ENCODE measurements around the gene SPDYC. TPM values are rescaled to one million over a fixed set of nuclear protein-coding genes. Genes with fewer than 3 reads are reported as not detected.

SPDYC gene
- total RNA-seq, 1 donor from 2014 or later: not detected

DNA sequence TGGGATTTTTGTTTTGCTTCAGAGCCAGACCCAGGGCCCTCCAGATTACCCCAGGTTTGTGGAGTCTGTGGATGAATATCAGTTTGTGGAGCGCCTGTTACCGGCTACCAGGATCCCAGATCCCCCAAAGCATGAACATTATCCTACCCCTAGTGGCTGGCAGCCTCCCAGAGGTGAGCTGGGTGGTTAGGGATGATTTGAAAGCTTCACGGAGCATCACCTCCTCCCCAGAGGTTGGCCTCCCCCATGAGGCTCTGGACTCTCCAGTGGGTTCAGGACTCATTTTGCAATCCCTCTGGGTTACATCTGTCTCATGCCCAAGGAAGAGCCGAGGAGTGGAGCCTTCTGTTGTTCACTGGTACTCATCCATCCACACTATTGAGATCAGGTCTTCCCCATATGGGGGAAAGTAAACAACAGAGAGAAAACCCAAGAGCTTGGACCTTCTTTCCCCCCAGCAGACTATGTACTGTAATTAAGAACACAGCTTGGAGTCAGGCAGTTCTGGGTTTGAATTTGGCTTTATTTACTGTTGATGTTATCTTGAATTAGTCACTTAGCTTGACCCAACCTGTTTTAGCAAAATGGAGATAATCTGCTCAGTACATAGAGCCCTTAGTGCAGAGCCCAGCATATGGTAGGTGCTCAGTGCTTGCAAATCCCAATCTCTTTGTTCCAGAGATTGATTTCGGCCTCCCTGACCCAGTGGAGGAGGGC is 45.4 kb upstream of the SPDYC start:
- no peak for DNase-seq
- H3K27me3 Mint-ChIP-seq (ENCODE audit: unreplicated experiment): peaks cover 11% of the 10 kb centered on the region
- no peaks in the 10 kb centered on the region for H3K36me3 Mint-ChIP-seq (ENCODE audit: unreplicated experiment)
- H3K4me3 Mint-ChIP-seq (ENCODE audit: unreplicated experiment): peak overlapping the region; percentile 40
- peaks cover 2% of the 10 kb centered on the region for H3K9me3 Mint-ChIP-seq (ENCODE audit: unreplicated experiment)
- TF ChIP-seq, protein P1, sequence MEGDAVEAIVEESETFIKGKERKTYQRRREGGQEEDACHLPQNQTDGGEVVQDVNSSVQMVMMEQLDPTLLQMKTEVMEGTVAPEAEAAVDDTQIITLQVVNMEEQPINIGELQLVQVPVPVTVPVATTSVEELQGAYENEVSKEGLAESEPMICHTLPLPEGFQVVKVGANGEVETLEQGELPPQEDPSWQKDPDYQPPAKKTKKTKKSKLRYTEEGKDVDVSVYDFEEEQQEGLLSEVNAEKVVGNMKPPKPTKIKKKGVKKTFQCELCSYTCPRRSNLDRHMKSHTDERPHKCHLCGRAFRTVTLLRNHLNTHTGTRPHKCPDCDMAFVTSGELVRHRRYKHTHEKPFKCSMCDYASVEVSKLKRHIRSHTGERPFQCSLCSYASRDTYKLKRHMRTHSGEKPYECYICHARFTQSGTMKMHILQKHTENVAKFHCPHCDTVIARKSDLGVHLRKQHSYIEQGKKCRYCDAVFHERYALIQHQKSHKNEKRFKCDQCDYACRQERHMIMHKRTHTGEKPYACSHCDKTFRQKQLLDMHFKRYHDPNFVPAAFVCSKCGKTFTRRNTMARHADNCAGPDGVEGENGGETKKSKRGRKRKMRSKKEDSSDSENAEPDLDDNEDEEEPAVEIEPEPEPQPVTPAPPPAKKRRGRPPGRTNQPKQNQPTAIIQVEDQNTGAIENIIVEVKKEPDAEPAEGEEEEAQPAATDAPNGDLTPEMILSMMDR (IDR thresholded peaks at IDR 0.05; ENCODE audit: partially characterized antibody, unreplicated experiment): no peak
- peaks cover 8% of the 10 kb centered on the region for H3K4me1 Mint-ChIP-seq (ENCODE audit: low read depth, unreplicated experiment)
- H3K27ac Mint-ChIP-seq (ENCODE audit: unreplicated experiment): no peak overlapping the region

GRCh38 chr11:65125197-65126056 is 44.6 kb upstream of the SPDYC start:
- TF ChIP-seq, protein P1 (IDR thresholded peaks at IDR 0.05; ENCODE audit: partially characterized antibody, unreplicated experiment): no peak
- peaks cover 8% of the 10 kb centered on the region for H3K4me1 Mint-ChIP-seq (ENCODE audit: low read depth, unreplicated experiment)
- no peaks in the 10 kb centered on the region for H3K36me3 Mint-ChIP-seq (ENCODE audit: unreplicated experiment)
- no peak overlapping the region for H3K27ac Mint-ChIP-seq (ENCODE audit: unreplicated experiment)
- H3K27me3 Mint-ChIP-seq (ENCODE audit: unreplicated experiment): peaks cover 11% of the 10 kb centered on the region
- DNase-seq: no peak
- peaks cover 2% of the 10 kb centered on the region for H3K9me3 Mint-ChIP-seq (ENCODE audit: unreplicated experiment)
- no peak overlapping the region for H3K4me3 Mint-ChIP-seq (ENCODE audit: unreplicated experiment)

DNA sequence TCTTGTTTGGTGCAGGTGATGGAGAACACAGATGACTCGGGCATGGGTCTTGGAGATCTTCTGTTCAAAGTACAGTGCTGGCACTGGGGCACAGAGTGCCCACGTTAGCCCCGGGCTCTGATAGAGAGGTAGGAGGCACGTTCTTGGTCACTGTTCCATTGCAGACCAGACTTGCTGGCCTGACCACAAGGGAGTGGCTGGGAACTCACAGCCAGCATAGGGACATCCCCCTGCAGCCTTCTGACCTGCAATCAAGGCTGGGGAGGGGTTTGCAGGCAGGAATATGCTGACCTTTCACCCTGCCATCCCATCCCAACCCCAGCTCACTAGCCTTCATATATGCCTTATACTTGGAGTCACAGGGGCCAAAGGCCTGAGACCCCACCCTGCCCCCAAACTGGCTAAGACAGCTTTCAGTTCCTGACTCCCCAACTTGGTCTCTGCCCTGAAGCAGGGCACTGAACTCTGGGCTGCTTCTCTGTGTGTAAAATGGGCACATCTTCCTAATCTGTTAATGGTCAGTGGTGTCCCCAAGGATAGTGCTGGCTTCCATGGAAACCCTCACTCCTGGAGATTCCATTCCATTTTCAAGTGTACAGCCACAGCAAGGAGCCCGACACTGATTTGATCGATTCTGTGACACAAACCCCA is 43.3 kb upstream of the SPDYC start:
- TF ChIP-seq, protein P1 (IDR thresholded peaks at IDR 0.05; ENCODE audit: partially characterized antibody, unreplicated experiment): no peak
- Mint-ChIP-seq H3K36me3 (ENCODE audit: unreplicated experiment) (no peaks in the 10 kb centered on the region), H3K9me3 (ENCODE audit: unreplicated experiment) (no peaks in the 10 kb centered on the region), H3K4me1 (ENCODE audit: low read depth, unreplicated experiment) (peaks cover 2% of the 10 kb centered on the region), H3K27me3 (ENCODE audit: unreplicated experiment) (peaks cover 11% of the 10 kb centered on the region), H3K27ac (ENCODE audit: unreplicated experiment) (no peak overlapping the region), H3K4me3 (ENCODE audit: unreplicated experiment) (no peak overlapping the region)
- DNase-seq: no peak

DNA sequence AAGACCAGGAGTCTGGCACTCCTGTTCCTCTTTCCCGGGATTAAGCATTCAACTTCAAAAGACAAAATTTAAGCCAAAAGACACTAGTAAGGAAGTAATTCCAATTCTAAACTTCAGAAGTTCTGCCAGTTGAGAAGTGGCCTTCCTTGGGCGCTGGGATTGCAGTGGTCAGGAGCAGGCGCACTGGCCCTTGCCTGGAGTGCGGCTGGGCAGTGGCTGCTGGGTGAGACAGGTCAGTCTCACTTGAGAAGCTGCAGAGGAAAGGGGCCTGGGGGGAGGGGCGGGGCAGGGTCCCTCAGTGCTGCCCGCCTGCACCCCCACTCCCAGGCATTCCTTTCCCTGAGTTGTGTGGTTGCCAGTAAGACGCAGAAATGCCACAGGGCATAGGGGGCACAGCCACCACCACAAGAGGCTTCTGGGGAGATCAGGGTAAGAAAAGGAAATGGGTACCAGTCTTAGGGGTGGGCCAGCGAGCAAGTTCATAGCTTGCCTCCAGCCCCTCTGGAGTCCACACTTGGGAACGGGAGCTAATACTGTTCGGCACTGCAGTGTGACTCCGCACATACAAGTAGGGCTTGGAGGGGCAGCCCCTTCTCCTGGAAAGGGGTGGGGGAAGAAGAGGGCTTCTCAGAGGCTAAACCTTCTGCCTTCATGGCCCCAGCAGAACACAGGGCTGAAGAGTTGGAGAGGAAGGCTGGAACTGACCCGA is 42.4 kb upstream of the SPDYC start:
- Mint-ChIP-seq H3K27me3 (ENCODE audit: unreplicated experiment) (peaks cover 3% of the 10 kb centered on the region), H3K4me3 (ENCODE audit: unreplicated experiment) (no peak overlapping the region)
- no peak for DNase-seq

More for the DNA sequence above, 42.4 kb upstream of the SPDYC start:
- Mint-ChIP-seq H3K9me3 (ENCODE audit: unreplicated experiment) (no peaks in the 10 kb centered on the region), H3K27ac (ENCODE audit: unreplicated experiment) (no peak overlapping the region), H3K4me1 (ENCODE audit: low read depth, unreplicated experiment) (peaks cover 3% of the 10 kb centered on the region), H3K36me3 (ENCODE audit: unreplicated experiment) (no peaks in the 10 kb centered on the region)
- TF ChIP-seq, protein P1 (IDR thresholded peaks at IDR 0.05; ENCODE audit: partially characterized antibody, unreplicated experiment): no peak

All from glutamatergic neuron (in vitro differentiated cells).